NCI-H1436 (cell line): Measurements from ENCODE around the gene MIA3.
A peak's percentile ranks its signal among the peaks of the same experiment; 100 is the strongest.
"Not testable (repeated sequence)": the region's sequence is repeated elsewhere in the genome, so short reads cannot be mapped to it uniquely, and the experiment has no call there.

Experiments
- DNase-seq: peaks from one replicate; lab custom pipeline; 2025; lab: John Stamatoyannopoulos, UW

The MIA3 gene

DNA sequence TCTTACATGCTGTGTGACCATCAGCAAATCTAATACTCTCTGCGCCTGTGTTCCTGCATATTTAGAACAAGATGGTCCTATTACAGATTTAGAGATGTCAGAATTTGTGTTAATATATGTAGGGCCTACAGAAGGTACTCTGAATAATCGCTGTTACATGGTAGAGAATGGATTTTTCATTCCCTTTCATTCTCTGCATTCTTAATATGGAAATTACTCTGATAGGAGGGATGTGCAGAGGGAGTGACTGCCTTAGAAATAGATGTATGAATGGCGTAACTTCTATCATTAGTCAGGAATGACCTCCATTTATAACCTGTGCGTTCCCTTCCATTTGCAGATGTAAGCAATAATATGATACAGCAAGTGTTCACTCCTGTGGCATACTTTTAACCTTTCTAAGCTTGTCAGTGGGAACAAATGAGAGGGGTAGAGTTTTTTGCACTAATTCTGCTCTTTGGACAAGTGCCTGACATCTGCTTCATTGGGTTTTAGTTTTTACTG lies 45.6 kb downstream of the MIA3 start:
- DNase-seq: no peak

DNA sequence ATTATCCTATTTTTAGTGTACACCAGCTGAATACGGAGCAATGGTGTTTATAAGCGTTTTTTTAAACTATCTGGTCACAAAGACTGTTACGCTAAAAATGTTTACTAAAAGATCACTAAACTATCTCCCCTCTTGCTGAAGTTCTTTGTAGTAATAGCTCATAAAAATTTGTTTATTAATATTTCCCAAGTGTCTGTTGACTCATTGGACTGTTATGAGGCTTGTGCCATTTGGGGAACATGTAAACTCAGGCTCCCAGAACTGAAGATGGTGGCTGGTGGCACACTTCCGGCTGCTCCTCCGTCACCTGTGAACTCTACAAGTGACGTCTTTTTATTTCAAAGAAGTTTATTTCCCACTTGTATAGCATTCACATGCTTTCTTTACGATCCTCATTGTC lies 48.1 kb downstream of the MIA3 start:
- no peak for DNase-seq

DNA sequence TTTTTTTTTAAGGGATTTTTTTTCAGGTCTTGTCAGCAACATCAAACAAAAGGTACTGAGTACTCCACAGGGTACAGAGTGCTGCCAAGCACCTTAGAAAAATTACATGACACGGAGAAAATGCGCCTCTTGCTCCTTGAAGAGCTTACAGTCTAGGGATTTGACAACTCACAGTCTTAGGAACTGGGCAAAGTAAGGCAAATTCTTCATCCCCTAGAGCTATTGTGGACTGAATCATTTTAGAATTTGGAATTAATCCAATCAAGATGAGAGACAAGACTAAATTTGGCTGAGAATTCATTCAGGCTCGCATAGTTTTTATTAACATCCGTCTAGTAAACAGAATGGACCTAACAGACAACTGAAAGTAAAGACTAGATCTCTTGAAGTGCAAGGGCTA lies 50.3 kb downstream of the MIA3 start:
- not testable (repeated sequence) for DNase-seq

DNA sequence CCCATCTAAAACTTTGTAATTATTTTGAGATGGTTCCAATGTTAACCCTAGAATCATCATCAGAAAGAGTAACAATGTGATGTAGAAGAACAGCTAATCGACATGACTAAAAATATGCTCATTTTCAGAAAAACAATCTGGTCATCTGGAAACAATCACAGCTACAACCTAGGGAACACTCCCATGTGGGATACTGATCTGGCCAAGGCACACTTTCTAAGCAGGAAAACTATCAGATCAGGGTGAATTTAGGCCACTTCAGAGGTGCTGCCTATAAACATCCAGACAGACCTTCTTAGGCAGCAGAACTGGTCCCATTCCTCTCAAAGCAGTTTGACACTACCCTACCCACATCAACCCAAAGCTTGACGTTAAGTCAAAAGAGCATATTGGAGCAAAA lies 51.2 kb downstream of the MIA3 start:
- not testable (repeated sequence) for DNase-seq

DNA sequence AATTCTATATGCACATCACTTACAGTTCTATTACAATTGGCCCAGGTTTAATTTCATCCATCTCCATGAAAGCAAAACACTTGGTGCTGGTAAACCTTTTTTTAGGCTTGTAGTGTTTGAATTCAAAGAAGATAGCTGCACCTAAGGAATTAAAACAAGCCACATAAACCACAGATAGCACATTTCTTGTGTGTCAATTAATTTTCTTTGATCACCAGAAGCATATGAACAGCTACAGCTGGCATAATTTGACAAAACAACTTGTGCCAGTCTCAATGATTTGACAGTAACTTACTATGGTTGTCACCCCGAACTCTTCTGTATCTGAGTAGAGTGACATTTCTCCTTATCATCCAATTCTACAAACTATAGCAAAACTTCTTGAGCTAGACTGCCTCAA lies 52.2 kb downstream of the MIA3 start:
- DNase-seq: no peak

DNA sequence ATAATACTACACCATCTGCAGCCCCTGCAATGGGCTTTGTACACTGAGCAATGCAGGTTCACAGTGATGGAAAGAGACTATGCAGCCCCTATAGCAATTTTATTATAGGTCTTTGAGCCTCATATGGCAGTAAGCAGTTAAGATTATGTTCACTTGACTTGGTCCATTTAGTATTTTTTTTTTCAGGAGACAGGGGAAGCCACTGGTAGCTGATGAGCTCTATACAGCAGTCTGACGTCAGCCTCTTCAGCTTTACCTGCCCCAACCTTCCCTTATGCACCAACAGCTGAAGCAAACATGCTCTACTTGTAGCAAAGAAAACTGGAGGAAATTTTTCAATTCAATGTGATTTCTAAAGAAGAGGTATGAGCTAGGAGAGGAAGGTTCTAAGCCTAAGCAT lies 62.2 kb downstream of the MIA3 start:
- no peak for DNase-seq

DNA sequence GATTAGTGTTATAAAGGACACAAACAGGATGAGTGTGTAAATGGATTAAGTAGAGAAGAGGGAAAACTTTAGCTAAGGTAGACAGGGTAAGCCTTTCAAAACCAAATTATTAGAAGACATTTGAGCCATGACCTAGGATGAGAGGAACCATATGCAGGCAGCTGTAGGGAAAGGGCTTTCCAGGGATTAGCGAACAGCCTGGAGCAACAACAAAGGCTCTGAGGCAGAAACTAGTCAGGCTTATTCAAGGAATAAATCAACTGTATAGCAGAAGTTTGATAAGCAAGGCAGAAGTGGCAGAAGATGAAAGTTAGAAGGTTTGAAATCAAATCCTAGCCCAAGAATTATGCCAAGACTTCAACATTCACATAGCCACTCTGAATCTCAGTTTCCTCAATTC lies 73.1 kb downstream of the MIA3 start:
- no peak for DNase-seq

DNA sequence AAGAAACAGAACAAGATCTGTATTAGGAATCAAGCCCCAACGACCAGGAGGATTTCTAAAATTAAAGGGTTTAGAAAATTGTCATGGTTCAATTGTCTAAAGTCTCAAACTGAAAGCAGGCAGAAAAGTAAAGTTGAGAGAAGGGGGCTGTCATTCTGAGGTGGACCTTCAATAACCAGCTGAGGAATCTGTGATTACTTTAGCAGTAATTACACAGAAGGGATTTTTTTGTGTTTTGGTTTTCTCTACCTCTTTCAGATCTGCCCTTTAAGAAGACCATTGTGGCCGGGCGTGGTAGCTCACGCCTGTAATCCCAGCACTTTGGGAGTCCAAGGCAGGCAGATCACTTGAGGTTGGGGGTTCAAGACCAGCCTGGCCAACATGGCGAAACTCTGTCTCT lies 77.0 kb downstream of the MIA3 start:
- DNase-seq: no peak

DNA sequence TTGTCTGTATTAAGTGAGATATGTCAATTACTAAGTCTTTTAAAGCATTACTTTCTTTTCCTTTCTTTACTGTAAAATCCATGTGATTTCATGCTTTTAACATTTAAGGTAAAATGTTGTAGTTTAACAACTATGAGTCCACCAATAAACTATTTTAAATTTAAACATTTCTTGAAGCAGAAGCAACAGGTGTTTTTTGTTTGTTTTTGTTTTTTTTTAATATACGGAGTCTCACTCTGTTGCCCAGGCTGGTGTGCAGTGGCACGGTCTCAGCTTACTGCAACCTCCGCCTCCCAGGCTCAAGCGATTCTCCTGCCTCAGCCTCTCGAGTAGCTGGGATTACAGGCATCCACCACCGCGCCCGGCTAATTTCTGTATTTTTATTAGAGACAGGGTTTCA lies 78.8 kb downstream of the MIA3 start:
- no peak for DNase-seq

DNA sequence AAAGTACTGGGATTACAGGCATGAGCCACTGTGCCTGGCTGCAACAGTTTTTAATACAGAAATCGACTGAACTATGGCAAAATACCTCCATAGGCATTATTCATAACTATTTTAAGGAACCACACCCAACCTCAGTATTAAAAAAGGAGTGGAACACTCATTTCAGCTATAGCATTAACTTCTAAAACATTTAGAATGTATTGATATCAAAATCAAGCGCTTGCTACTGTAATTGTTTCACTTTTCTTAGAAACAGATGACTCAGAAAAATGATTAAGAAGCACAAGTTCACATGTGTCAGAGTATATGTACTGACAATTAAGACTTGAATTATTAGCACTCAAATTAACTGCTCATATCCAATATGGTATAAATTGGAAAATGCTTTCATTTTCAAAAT lies 79.3 kb downstream of the MIA3 start:
- DNase-seq: no peak

DNA sequence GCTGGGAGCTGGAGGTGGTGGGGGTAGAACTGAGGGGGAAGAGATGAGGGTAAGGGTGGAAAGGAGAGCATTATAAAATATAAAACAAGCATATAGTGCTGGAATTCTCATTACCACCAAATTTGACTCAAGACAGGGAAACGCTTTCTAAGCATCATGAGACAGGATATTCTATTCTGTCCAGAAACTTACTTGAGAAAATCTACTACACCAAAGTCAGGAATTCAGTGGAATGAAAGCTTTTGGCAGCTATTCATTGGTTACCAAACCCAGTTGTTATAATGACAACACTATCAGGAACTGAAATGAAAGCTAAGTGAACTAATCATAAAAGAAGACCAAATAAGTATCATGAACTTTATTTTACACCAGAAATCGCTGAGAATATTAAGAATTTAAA lies 79.9 kb downstream of the MIA3 start:
- DNase-seq: no peak

DNA sequence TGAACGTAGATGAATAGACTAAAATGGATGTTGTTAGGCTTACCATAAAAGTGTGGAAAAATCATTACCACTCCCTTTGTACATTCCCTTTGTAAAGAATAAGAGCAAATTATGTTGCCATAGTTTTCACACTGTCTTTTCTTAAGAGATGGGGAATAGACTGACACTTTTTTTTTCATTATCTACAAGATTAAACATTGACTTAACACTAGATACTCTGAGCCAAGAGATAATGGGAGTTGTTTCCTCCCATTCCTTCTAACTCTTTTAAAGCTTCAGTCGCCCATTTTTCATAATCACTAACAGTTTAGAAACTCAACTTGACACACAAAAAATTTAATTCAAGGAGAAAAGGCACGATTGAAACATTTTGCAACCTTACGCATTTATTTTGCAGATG lies 84.3 kb downstream of the MIA3 start:
- no peak for DNase-seq

DNA sequence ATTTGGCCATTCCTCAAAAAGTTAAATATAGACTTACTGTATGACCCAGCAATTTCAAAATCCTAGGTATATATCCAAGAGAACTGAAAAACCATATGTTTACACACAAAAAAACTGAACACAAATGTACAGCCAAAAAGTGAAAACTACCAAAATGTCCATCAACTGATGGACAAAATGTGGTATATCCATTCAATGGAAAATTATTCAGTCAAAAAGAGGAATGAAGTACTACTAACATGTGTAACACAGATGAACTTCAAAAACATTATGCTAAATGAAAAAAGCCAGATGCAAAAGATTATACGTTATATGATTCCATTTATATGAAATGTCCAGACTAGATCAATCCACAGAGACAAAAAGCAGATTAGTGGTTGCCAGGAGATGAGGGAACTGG lies 86.4 kb downstream of the MIA3 start:
- DNase-seq: no peak

DNA sequence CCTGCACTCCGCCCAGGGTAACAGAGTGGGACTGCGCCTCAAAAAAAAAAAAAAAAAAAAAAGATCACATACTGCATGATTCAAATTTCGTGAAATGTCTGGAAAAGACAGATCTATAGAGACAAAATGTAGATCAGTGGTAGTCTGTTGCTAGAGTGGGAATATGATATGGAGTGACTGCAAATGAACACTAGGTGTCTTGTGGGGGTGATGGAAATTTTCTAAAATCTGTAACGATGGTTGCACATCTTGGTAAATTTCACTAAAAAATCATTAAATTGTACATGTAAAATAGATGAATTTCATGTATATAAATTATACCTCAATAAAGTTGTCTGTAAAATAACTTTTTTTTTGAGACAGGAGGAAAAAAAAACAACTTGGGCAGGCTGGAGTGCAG lies 88.9 kb downstream of the MIA3 start:
- no peak for DNase-seq

DNA sequence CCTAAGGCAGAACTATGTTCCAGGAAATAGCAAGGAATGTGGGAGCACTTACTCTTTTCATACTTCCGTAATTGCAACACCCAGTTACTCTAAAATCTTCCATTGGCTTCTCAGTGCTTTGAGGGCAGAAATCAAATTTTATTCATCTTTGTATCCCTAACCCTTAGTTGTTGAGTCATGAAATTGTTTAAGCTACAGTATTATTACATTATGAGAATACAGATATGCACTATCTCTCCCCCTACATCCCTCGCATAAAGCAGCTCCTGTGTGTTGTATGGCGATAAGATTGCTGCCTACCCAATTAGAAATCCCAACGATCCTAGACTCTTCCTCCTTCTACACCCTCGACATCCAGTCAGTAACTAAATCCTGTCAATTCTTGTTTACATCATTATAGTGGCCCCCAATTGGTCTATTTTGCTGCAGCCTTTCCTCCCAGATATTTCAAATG lies 91.8 kb downstream of the MIA3 start:
- no peak for DNase-seq

DNA sequence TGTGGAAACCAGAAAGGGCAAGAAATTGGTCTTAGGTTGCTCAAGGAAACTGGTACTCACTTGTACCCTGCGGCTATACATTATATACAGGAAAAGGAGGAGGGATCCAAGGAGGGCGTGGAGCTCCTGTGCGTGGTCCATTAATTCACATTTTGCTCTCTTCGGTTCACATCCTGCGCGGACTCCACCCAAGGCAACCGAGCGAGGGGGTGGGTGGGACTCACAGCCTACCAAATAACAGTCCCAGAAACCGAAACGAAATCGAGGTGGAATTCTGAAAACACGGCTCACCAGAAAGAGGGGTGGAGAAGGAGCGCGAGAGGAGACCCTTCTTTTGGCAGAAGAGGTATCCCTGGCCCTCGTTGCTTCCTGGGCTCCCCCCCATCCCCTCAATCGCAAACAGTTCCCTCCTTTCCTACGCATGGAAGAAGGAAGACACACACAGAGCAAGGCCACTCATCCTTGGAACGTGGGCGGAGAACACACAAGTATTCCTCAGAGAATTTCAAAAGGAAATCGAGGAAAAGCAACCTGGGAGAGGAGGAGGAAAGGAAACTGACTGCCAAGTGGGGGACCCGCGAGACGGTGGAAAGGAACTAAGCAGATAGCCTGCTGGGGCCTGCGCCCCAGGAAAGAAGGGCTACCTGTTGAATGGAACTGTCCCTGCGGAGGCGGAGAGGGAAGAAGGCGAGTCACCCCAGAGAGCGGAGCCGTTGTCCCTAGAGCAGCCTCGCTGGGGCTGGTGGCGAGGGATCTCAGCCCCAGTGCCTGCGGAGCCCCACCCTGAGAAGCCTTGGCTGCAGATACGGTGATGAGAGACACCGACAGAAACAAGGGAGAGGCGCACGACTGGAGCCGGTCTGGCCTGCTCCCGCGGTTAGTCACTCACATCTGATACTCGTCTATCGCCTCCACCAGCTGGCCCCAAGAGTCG lies 93.7 kb downstream of the MIA3 start:
- DNase-seq: peak; percentile 47

DNA sequence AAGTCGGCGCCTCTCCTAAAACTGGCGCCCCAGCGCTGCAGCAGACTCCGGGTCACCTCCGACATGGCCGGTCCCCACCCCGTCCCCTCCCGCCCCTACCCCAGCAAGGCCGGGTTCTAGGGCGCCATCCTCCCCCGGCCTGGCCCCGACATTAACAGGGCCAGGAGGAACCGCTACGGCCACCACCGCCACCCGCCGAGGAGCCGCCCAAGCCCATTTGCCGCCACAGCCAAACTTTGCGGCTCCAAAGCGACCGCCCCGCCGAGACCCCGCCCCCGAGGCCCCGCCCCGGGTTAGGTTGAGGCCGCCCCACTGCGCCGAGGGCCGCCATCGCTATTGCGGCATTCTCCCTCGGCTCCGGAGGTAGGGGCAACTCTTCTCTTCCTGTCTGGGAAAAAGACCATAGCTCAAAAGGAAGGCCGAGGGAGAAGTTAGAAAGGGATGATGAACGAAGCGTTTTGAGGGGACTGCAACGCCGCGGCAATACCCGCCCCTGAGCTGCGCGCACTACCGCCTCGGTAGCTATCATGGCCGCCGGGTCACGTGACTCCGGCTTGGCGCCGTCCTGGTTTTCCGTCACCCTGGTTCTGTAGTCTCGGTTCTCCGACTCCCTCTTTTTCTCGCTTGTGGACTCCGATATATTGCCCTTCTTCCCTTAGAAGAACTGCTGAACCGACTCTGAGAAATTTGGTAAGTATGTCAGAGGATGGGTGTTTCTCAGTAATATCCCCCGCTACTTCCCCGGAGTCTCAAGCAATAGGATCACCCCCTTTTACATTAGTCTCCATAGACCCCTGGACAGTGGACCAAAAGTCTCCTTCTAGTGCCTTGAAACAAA lies 94.6 kb downstream of the MIA3 start, which contains the start of the genes AIDA and BROX:
AIDA (minus strand) TSS at position 239 of the 838 bp plus-strand sequence; CDS start at position 65, 174 bp downstream.
BROX (plus strand) TSS at position 312 of the 838 bp plus-strand sequence. CDS start 3,136 bp downstream, outside the sequence.
- peak; percentile 89 for DNase-seq

DNA sequence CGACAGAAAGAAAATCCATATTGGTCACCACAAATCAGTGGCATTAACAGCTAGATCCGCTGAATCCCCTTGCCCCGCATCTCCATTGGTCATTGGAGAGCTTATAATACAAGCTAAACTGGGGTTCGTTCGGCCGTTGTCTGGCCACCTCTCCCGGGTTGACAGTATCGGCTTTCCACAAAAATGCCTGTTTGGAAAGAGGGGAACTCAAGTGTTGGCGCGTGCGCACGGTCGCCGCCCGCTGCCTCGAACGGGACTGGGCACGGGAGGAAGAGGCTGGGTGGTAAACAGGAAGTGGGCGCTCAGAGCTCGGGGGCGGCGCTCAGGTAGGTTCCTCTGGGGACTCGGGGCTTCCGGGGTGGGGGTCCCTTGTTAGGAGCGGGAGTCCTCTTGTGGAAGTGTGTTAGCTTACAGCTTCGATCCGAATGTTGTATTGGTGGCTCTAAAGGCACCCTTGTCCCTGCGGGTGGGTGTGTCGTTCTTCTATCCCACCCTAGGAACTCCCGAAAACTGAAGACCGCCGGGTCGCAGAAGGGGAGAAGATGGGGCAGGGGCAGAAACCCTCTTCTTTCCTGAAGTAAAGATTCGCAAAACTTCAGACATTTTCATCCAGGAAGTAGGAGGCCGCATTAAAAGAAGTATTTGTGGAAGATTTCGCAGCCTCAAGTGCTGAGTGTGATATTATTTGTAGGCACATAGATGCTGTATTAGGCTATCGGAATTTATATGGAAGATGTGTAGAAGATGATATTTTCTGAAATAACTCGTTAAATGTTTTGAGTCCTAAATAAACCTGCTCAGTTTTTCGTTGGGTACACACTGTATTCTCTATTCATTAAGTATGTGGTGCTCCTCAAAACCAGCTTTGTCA lies 95.4 kb downstream of the MIA3 start:
- peak; percentile 98 for DNase-seq

DNA sequence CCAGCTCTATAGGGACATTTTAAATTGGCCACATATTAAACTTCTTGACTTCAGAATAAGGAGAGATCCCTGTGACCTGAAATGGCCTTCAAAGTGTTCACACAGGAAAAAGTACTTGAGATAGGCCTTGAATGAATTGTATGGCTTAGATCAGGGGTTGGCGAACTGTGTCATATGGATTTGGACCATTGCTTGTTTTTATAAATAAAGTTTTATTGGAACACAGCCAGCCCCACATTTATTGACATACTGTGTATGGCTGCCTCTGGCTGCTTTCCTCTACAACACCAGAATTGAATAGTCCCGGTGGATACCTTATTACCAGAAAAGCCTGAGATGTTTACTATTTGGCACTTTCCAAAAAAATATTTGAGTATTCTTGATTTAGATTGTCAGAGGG lies 98.5 kb downstream of the MIA3 start:
- no peak for DNase-seq
